Left ventricle myocardium inferior (tissue), 1 donor: ENCODE results near the gene FRAS1. TPM values are rescaled to one million over a fixed set of nuclear protein-coding genes. Genes with fewer than 3 reads are reported as not detected.

Source experiments
- DNase-seq: peaks from one replicate; pipeline ENCODE4 v3.0.0-alpha.2; 2020
- H3K27ac ChIP-seq: fragments of 200-600 bp; replicated peaks from 2 replicates; pipeline ENCODE4 v1.8.0; 2021
- H3K27me3 ChIP-seq: fragments of 200-600 bp; 2 replicates; pipeline ENCODE4 v1.8.0; 2021; ENCODE audit warnings: low read depth
- H3K36me3 ChIP-seq: fragments of 200-600 bp; 2 replicates; pipeline ENCODE4 v1.8.0; 2021
- H3K4me1 ChIP-seq: fragments of 200-600 bp; 2 replicates; pipeline ENCODE4 v1.8.0; 2021
- H3K4me3 ChIP-seq: fragments of 200-600 bp; 2 replicates; pipeline ENCODE4 v1.8.0; 2021; ENCODE audit warnings: mild to moderate bottlenecking, moderate library complexity
- H3K9me3 ChIP-seq: fragments of 200-600 bp; replicated peaks from 2 replicates; pipeline ENCODE4 v1.8.0; 2021
- CTCF ChIP-seq: fragments of 200-600 bp; IDR thresholded peaks from 2 replicates; pipeline ENCODE4 v1.8.0; 2021; ENCODE audit warnings: antibody characterized with exemption, mild to moderate bottlenecking, borderline replicate concordance
- intact Hi-C: fragments of 100-400 bp; cut with micrococcal nuclease; formaldehyde crosslinking; loops from one replicate; pipeline ENCODE4 v1.11.0; 2022
- total RNA-seq: library from RNA; stranded (reverse); fragmentation: NEBNext Ultra II Directional; extraction: Animal tissue kit (Norgen Biotek cat#: 25700); gene quantifications from one replicate; pipeline ENCODE4 v1.2.1, GENCODE V29; 2021
- donor health status: DM: no; HTN: yes; CAD: no; lungs with severe emphysema.

The FRAS1 gene
- total RNA-seq, 1 donor from 2014 or later, result 1.4 TPM

GRCh38 chr4:78346222-78346621 lies 289.1 kb downstream of the FRAS1 start:
- Histone ChIP-seq H3K27ac (no peak overlapping the region), H3K4me1 (no peaks in the 10 kb centered on the region), H3K4me3 (no peak overlapping the region), H3K27me3 (no peaks in the 10 kb centered on the region), H3K36me3 (no peaks in the 10 kb centered on the region), H3K9me3 (no peaks in the 10 kb centered on the region)
- no peak for DNase-seq
- TF ChIP-seq CTCF, result no peak
- intact Hi-C loops, result no loop called here

DNA sequence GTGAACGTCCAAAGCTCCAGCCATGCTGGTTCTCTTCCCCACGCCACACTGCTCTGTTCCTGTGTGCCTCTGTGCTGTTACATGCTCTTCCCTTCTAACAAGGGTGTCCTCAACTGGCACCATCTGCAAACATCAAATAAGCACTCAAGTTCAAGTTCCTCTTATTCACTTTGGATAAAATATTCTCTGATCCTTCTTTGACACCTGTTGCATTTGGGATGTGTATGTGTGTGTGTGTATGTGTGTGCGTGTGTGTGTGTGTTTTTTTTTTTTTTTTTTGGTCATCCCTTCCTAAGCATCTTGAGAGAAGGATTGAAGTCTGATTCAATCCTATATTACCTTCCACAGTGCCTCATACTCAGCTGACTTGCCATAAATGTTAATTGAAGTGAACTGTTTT lies 290.4 kb downstream of the FRAS1 start:
- no peaks in the 10 kb centered on the region for H3K36me3 ChIP-seq
- intact Hi-C loops, result no loop called here

GRCh38 chr4:78353921-78354320 lies 296.8 kb downstream of the FRAS1 start:
- Histone ChIP-seq H3K9me3 (no peaks in the 10 kb centered on the region), H3K27me3 (no peaks in the 10 kb centered on the region), H3K36me3 (no peaks in the 10 kb centered on the region), H3K27ac (no peak overlapping the region), H3K4me1 (no peaks in the 10 kb centered on the region), H3K4me3 (no peak overlapping the region)
- DNase-seq, result no peak
- intact Hi-C loops, result no loop called here
- no peak for TF ChIP-seq CTCF

More for the DNA sequence above, 290.4 kb downstream of the FRAS1 start:
- Histone ChIP-seq H3K4me3 (no peak overlapping the region), H3K27me3 (no peaks in the 10 kb centered on the region), H3K9me3 (no peaks in the 10 kb centered on the region), H3K4me1 (no peaks in the 10 kb centered on the region), H3K27ac (no peak overlapping the region)
- no peak for TF ChIP-seq CTCF
- DNase-seq, result no peak

DNA sequence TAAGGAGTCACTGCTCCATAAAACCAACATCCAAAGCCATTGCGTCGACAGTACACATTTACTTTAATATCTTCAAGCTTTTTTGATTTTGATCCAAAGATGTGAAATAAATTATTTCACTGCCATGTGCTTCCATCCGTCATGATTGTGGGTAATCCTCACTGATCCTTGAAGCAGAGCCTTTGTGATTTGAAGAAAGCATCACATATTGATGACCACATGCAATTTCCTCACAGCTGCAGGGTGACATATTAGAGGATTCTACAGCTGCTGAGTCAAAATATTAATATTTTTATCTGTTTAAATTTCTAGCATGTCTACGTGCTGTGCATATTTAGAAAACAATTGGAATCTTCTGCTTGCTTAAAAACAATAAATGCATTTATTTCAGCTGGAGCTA lies 297.7 kb downstream of the FRAS1 start:
- H3K4me3 ChIP-seq, result no peak overlapping the region
- no peaks in the 10 kb centered on the region for H3K36me3 ChIP-seq
- no peaks in the 10 kb centered on the region for H3K4me1 ChIP-seq
- no peaks in the 10 kb centered on the region for H3K27me3 ChIP-seq
- H3K27ac ChIP-seq, result no peak overlapping the region
- intact Hi-C loops, result no loop called here
- no peak for DNase-seq
- TF ChIP-seq CTCF, result no peak
- no peaks in the 10 kb centered on the region for H3K9me3 ChIP-seq

GRCh38 chr4:78355306-78355705 lies 298.2 kb downstream of the FRAS1 start:
- H3K4me3 ChIP-seq, result no peak overlapping the region
- DNase-seq, result no peak
- no peaks in the 10 kb centered on the region for H3K36me3 ChIP-seq
- intact Hi-C loops, result no loop called here
- H3K27me3 ChIP-seq, result no peaks in the 10 kb centered on the region
- no peak for TF ChIP-seq CTCF
- H3K4me1 ChIP-seq, result no peaks in the 10 kb centered on the region
- H3K27ac ChIP-seq, result no peak overlapping the region
- no peaks in the 10 kb centered on the region for H3K9me3 ChIP-seq
